ENCODE measurements around the gene ROBO2.

DNA sequence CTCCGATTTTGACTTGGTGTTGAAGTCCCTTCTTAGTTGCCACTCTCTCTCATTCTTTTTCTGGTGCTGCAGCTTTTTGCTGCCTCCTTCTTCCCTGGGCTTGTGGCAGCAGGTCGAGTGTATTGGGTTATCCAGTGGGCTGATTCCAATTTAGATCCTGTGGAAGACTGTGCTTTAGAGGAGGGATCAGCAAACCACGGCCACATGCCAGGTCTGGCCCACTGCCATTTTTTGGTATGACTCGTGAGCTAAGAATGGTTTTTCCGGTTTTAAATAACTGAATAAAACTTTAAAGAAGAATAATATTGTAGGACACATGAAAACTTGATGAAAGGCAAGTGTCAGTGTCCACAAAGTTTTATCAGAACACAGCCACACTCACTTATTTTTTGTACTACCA is 330.5 kb downstream of the ROBO2 start:
- TF ChIP-seq CTCF (IDR thresholded peaks at IDR 0.05) (no peak), POLR2AphosphoS5 (IDR thresholded peaks at IDR 0.05) (no peak), POLR2A (IDR thresholded peaks at IDR 0.05) (no peak), EP300 (IDR thresholded peaks at IDR 0.05) (no peak)
